HEK293 (cell line): ENCODE measurements around the gene FAM171A1.

ENCODE experiments used
- CTCF ChIA-PET: fragments of 350-600 bp; formaldehyde crosslinking; extraction: SDS; loops from one replicate; lab custom pipeline; 2021; ENCODE audit warnings: antibody characterized with exemption; lab: Yijun Ruan, JAX
- POLR2A ChIA-PET: fragments of 300-600 bp; formaldehyde crosslinking; extraction: SDS; loops from one replicate; lab custom pipeline; 2020; ENCODE audit warnings: antibody characterized with exemption, inconsistent platforms; lab: Yijun Ruan, JAX
- H3K27ac ChIP-seq: fragments of 200-500 bp; sonication (Bioruptor generic); 2 replicates; pipeline ENCODE4 v1.5.1; 2014; ENCODE audit warnings: low read depth, low read length, control low read depth, inconsistent platforms; ENCODE audit errors: extremely low read depth
- H3K36me3 ChIP-seq, 2 experiments: fragments of 200-500 bp in 1 of 2; sonication (Bioruptor generic) in 1 of 2; 1 replicate in 1 of 2; 2 replicates in 1 of 2; pipeline ENCODE4 v1.5.1; 2014 to 2017; ENCODE audit warnings: inconsistent platforms in 2 of 2, low read length in 2 of 2; ENCODE audit not compliant: control insufficient read depth in 2 of 2, insufficient read depth in 1 of 2
- H3K4me1 ChIP-seq: fragments of 200-500 bp; sonication (Bioruptor generic); 2 replicates; pipeline ENCODE4 v1.5.1; 2014; ENCODE audit warnings: mild to moderate bottlenecking, low read length, inconsistent platforms; ENCODE audit not compliant: control insufficient read depth, insufficient read depth
- H3K4me3 ChIP-seq: 2 replicates; pipeline ENCODE4 v1.5.1; 2011; ENCODE audit warnings: low read depth, mild to moderate bottlenecking, control low read depth, low read length, moderate library complexity
- H3K9me3 ChIP-seq: fragments of 200-500 bp; sonication (Bioruptor generic); 2 replicates; pipeline ENCODE4 v1.5.1; 2014; ENCODE audit warnings: low read depth, low read length, inconsistent platforms; ENCODE audit not compliant: control insufficient read depth, insufficient read depth
- BCL11A ChIP-seq: fragments of 450-650 bp; formaldehyde crosslinking; IDR thresholded peaks from 2 replicates; pipeline ENCODE4 v1.5.1; 2016; ENCODE audit warnings: low read depth, missing biosample characterization, missing genetic modification characterization
- HOXD13 ChIP-seq: sonication (generic); formaldehyde crosslinking; IDR thresholded peaks from 2 replicates; pipeline ENCODE4 v1.8.0; 2022; ENCODE audit warnings: missing genetic modification reagents, borderline replicate concordance
- RBAK ChIP-seq: fragments of 450-650 bp; formaldehyde crosslinking; IDR thresholded peaks from 2 replicates; pipeline ENCODE4 v1.5.1; 2016; ENCODE audit warnings: missing biosample characterization, missing genetic modification characterization
- ZFHX2 ChIP-seq: fragments of 450-650 bp; formaldehyde crosslinking; conservative IDR thresholded peaks from 2 replicates; pipeline ENCODE4 v1.5.1; 2016; ENCODE audit warnings: missing biosample characterization, missing genetic modification characterization
- ZFP69B ChIP-seq: fragments of 450-650 bp; formaldehyde crosslinking; IDR thresholded peaks from 2 replicates; pipeline ENCODE4 v1.5.1; 2016; ENCODE audit warnings: missing biosample characterization, missing genetic modification characterization
- ZNF184 ChIP-seq: fragments of 450-650 bp; IDR thresholded peaks from 2 replicates; pipeline ENCODE4 v1.5.1; 2018; ENCODE audit warnings: missing biosample characterization, mild to moderate bottlenecking, missing genetic modification characterization
- ZNF266 ChIP-seq: fragments of 450-650 bp; formaldehyde crosslinking; IDR thresholded peaks from 2 replicates; pipeline ENCODE4 v1.5.1; 2016; ENCODE audit warnings: missing biosample characterization, missing genetic modification characterization, low read depth
- ZNF37A ChIP-seq: fragments of 450-650 bp; IDR thresholded peaks from 2 replicates; pipeline ENCODE4 v1.5.1; 2018; ENCODE audit warnings: missing biosample characterization, missing genetic modification characterization
- ZNF529 ChIP-seq: fragments of 450-650 bp; formaldehyde crosslinking; IDR thresholded peaks from 2 replicates; pipeline ENCODE4 v1.5.1; 2017; ENCODE audit warnings: missing genetic modification characterization, missing biosample characterization; ENCODE audit not compliant: insufficient replicate concordance
- ZNF555 ChIP-seq: fragments of 450-650 bp; formaldehyde crosslinking; conservative IDR thresholded peaks from 2 replicates; pipeline ENCODE4 v1.5.1; 2017; ENCODE audit warnings: missing biosample characterization, mild to moderate bottlenecking, missing genetic modification characterization, inconsistent platforms
- ZNF600 ChIP-seq: fragments of 450-650 bp; formaldehyde crosslinking; IDR thresholded peaks from 2 replicates; pipeline ENCODE4 v1.5.1; 2016; ENCODE audit warnings: missing biosample characterization, missing genetic modification characterization
- ZNF660 ChIP-seq: fragments of 450-650 bp; IDR thresholded peaks from 2 replicates; pipeline ENCODE4 v1.5.1; 2018; ENCODE audit warnings: missing biosample characterization, mild to moderate bottlenecking, missing genetic modification characterization
- ZNF664 ChIP-seq: fragments of 450-650 bp; formaldehyde crosslinking; IDR thresholded peaks from 2 replicates; pipeline ENCODE4 v1.5.1; 2016; ENCODE audit warnings: missing biosample characterization, missing genetic modification characterization
- ZNF777 ChIP-seq: fragments of 450-650 bp; formaldehyde crosslinking; IDR thresholded peaks from 2 replicates; pipeline ENCODE4 v1.5.1; 2017; ENCODE audit warnings: missing biosample characterization, missing genetic modification characterization, borderline replicate concordance
- ZNF785 ChIP-seq: fragments of 450-650 bp; formaldehyde crosslinking; IDR thresholded peaks from 2 replicates; pipeline ENCODE4 v1.5.1; 2016; ENCODE audit warnings: missing biosample characterization, missing genetic modification characterization
- ZSCAN16 ChIP-seq: fragments of 450-650 bp; formaldehyde crosslinking; IDR thresholded peaks from 2 replicates; pipeline ENCODE4 v1.5.1; 2016; ENCODE audit warnings: missing biosample characterization, missing genetic modification characterization
- TF ChIP-seq, protein P1 (sequence below): fragments of 450-650 bp; formaldehyde crosslinking; IDR thresholded peaks from 2 replicates; pipeline ENCODE4 v1.5.1; 2016; ENCODE audit warnings: missing biosample characterization, missing genetic modification characterization
- TF ChIP-seq, protein P2 (sequence below): fragments of 450-650 bp; formaldehyde crosslinking; IDR thresholded peaks from 2 replicates; pipeline ENCODE4 v1.5.1; 2016; ENCODE audit warnings: missing biosample characterization, missing genetic modification characterization
- TF ChIP-seq, protein P3 (sequence below): fragments of 450-650 bp; formaldehyde crosslinking; IDR thresholded peaks from 2 replicates; pipeline ENCODE4 v1.5.1; 2016; ENCODE audit warnings: missing biosample characterization, missing genetic modification characterization
- TF ChIP-seq, protein P4 (sequence below): fragments of 450-650 bp; formaldehyde crosslinking; IDR thresholded peaks from 2 replicates; pipeline ENCODE4 v1.5.1; 2016; ENCODE audit warnings: missing biosample characterization, missing genetic modification characterization, low read depth

Gene FAM171A1

DNA sequence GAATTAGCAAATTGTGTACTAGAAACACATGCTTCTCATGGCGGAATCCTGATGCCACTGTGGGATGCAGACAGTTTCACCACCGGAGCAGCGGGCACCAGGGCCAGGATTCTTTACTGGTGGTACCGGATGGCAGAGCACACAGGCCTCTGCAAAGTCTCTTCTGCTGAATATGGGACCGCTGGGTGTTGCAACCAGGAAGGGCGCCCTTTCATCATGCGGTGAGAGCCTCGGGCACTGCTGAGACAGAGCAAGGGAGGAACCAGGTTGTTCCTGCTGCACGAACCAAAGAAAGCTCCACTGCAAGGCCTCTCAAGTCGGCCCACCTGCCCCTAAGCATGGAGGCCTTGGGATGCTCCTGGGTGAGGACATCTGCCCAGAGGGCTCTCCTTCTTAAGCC is 145.6 kb downstream of the FAM171A1 start (continued):
- TF ChIP-seq, protein P1, sequence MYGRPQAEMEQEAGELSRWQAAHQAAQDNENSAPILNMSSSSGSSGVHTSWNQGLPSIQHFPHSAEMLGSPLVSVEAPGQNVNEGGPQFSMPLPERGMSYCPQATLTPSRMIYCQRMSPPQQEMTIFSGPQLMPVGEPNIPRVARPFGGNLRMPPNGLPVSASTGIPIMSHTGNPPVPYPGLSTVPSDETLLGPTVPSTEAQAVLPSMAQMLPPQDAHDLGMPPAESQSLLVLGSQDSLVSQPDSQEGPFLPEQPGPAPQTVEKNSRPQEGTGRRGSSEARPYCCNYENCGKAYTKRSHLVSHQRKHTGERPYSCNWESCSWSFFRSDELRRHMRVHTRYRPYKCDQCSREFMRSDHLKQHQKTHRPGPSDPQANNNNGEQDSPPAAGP: no peak
- TF ChIP-seq, protein P2, sequence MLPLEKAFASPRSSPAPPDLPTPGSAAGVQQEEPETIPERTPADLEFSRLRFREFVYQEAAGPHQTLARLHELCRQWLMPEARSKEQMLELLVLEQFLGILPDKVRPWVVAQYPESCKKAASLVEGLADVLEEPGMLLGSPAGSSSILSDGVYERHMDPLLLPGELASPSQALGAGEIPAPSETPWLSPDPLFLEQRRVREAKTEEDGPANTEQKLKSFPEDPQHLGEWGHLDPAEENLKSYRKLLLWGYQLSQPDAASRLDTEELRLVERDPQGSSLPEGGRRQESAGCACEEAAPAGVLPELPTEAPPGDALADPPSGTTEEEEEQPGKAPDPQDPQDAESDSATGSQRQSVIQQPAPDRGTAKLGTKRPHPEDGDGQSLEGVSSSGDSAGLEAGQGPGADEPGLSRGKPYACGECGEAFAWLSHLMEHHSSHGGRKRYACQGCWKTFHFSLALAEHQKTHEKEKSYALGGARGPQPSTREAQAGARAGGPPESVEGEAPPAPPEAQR (tag by site-specific recombination): no peak
- TF ChIP-seq, protein P3, sequence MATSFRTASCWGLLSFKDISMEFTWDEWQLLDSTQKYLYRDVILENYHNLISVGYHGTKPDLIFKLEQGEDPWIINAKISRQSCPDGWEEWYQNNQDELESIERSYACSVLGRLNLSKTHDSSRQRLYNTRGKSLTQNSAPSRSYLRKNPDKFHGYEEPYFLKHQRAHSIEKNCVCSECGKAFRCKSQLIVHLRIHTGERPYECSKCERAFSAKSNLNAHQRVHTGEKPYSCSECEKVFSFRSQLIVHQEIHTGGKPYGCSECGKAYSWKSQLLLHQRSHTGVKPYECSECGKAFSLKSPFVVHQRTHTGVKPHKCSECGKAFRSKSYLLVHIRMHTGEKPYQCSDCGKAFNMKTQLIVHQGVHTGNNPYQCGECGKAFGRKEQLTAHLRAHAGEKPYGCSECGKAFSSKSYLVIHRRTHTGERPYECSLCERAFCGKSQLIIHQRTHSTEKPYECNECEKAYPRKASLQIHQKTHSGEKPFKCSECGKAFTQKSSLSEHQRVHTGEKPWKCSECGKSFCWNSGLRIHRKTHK (tag by site-specific recombination): no peak
- TF ChIP-seq ZNF785 (tag by site-specific recombination) (no peak), HOXD13 (CRISPR knock-in tag) (no peak), ZNF529 (tag by site-specific recombination) (no peak), ZNF660 (no peak)
- TF ChIP-seq, protein P4, sequence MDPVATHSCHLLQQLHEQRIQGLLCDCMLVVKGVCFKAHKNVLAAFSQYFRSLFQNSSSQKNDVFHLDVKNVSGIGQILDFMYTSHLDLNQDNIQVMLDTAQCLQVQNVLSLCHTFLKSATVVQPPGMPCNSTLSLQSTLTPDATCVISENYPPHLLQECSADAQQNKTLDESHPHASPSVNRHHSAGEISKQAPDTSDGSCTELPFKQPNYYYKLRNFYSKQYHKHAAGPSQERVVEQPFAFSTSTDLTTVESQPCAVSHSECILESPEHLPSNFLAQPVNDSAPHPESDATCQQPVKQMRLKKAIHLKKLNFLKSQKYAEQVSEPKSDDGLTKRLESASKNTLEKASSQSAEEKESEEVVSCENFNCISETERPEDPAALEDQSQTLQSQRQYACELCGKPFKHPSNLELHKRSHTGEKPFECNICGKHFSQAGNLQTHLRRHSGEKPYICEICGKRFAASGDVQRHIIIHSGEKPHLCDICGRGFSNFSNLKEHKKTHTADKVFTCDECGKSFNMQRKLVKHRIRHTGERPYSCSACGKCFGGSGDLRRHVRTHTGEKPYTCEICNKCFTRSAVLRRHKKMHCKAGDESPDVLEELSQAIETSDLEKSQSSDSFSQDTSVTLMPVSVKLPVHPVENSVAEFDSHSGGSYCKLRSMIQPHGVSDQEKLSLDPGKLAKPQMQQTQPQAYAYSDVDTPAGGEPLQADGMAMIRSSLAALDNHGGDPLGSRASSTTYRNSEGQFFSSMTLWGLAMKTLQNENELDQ (tag by site-specific recombination): no peak

DNA sequence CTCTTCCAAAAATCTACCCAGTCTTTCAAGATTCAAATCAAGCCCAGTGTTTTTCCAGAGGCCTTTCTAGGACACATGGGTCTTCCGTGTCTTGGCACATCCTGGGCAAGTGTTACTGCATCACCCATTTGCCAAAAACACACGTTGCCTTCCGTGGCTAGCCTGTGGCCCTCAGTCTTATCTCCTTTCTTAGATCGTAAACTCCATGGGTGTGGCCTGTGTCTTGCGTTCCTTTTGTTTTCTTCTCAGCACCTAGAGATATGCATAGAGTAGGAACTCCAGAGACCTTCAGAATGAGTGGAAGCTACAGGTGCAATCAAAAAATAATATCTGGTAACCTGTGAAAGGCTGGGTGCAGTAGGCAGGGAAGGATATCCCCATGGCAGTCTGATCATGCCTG is 146.1 kb downstream of the FAM171A1 start:
- H3K36me3 ChIP-seq: peaks cover 0 to 5% of the 10 kb centered on the region in 2 experiments; a peak in 1 of 3 replicates
- ChIA-PET CTCF (interaction anchor here (1.5 kb wide), 1 partner anchor 21 kb away, joined by 4 read pairs; no protein-coding TSS in a partner anchor), POLR2A (no interaction called here)
- no peak overlapping the region for H3K4me3 ChIP-seq
- no peaks in the 10 kb centered on the region for H3K9me3 ChIP-seq
- TF ChIP-seq ZNF555 (tag by site-specific recombination): no peak
- H3K27ac ChIP-seq: no peak overlapping the region
- no peaks in the 10 kb centered on the region for H3K4me1 ChIP-seq

DNA sequence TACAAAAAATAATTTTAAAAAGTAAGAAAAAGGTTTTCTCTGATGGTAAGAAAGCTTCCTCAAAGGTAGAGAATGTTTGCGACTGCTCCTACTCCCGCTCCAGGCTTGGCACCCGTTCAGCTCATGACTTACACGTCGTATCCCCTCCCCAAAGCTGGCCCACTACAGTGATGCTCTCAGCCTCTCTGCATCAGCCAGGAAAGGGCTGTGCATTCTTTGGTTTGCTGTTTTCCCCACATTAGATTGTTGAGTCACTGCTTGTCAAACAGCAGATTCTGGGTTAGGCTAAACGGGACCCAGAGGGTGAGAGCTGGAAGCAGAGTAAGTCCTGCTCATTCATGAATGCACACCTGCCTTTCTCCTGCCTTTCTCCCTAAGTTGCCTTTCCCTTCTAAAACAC is 147.9 kb downstream of the FAM171A1 start:
- TF ChIP-seq ZNF600 (tag by site-specific recombination): no peak
- Histone ChIP-seq H3K4me1 (no peaks in the 10 kb centered on the region), H3K4me3 (no peak overlapping the region), H3K27ac (no peak overlapping the region), H3K9me3 (no peaks in the 10 kb centered on the region), H3K36me3 (peaks cover 5 to 8% of the 10 kb centered on the region in 2 experiments; a peak in 2 of 3 replicates)
- POLR2A ChIA-PET: interaction anchor here (1.5 kb wide), 1 partner anchor 10 kb away, joined by 4 read pairs; no protein-coding TSS in a partner anchor
- CTCF ChIA-PET: interaction anchor here (0.6 kb wide), 1 partner anchor 25 kb away, joined by 3 read pairs; no protein-coding TSS in a partner anchor

DNA sequence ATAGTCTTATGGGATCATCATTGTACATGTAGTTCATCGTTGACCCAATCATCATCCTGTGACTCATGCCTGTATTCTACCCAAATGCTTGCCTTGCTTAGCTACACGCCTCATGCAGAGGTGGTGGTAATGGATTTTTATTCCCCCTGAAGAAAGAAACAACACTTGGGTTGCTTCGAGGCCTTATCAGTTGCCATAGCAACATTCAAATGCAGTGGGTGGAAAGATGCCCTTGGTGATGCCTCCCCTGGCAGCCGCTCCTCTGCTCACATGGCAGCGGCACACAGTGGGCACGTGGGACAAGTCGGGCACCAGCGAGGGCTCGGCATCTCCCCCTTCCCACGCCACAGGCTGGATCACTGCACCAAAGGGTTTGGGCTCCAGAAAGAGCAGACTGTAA is 148.6 kb downstream of the FAM171A1 start:
- H3K36me3 ChIP-seq: peaks cover 5 to 8% of the 10 kb centered on the region in 2 experiments; a peak in 2 of 3 replicates
- H3K9me3 ChIP-seq: no peaks in the 10 kb centered on the region
- POLR2A ChIA-PET: no interaction called here
- no peak overlapping the region for H3K4me3 ChIP-seq
- no peaks in the 10 kb centered on the region for H3K4me1 ChIP-seq
- CTCF ChIA-PET: no interaction called here
- no peak overlapping the region for H3K27ac ChIP-seq
- TF ChIP-seq BCL11A (tag by site-specific recombination) (no peak), ZNF600 (tag by site-specific recombination) (no peak), ZNF266 (tag by site-specific recombination) (no peak), ZNF777 (tag by site-specific recombination) (no peak), RBAK (tag by site-specific recombination) (no peak), ZFHX2 (tag by site-specific recombination) (no peak), ZNF184 (no peak), ZNF37A (no peak), ZSCAN16 (tag by site-specific recombination) (no peak), ZNF664 (no peak), ZFP69B (no peak)
